GM20000 (cell line): ENCODE data around the gene TARDBP.
"Not testable (repeated sequence)": the region's sequence is repeated elsewhere in the genome, so short reads cannot be mapped to it uniquely, and the experiment has no call there.

Source experiments
- DNase-seq: peaks from one replicate; pipeline ENCODE4 v3.0.0; 2012; ENCODE audit warnings: low spot score
- TF ChIP-seq, protein P1 (sequence below): IDR thresholded peaks from 2 replicates; pipeline ENCODE4 v1.5.1; 2012; ENCODE audit warnings: mild to moderate bottlenecking, control low read depth; ENCODE audit errors: extremely low read depth, missing control alignments

TARDBP gene

DNA sequence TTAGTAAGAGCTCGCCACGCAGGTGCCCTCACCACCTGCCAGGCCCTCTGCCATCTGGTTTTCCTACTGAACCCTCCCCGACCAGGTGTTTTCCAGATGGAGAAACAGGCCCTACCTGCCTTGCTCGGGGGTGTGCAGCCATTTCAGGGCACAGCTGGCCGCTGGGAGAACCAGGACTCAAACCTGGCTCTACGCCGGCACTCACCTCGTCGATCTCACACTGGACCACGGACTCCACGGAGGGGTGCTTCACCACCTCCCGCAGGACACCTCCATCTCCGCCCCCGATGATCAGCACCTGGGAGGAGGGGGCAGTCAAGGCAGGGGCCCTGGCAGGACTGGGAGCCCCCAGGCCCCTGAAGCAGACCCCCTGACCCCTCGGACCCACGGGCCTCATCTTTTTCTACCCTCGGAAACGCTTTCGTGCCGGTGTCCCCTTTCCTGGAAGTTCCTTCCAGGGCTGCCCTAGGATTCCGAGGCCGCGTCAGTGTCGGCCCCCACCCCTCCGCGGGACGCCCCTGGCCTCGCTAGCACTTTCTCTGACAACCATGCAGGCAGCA lies 46.2 kb downstream of the TARDBP start:
- TF ChIP-seq, protein P1, sequence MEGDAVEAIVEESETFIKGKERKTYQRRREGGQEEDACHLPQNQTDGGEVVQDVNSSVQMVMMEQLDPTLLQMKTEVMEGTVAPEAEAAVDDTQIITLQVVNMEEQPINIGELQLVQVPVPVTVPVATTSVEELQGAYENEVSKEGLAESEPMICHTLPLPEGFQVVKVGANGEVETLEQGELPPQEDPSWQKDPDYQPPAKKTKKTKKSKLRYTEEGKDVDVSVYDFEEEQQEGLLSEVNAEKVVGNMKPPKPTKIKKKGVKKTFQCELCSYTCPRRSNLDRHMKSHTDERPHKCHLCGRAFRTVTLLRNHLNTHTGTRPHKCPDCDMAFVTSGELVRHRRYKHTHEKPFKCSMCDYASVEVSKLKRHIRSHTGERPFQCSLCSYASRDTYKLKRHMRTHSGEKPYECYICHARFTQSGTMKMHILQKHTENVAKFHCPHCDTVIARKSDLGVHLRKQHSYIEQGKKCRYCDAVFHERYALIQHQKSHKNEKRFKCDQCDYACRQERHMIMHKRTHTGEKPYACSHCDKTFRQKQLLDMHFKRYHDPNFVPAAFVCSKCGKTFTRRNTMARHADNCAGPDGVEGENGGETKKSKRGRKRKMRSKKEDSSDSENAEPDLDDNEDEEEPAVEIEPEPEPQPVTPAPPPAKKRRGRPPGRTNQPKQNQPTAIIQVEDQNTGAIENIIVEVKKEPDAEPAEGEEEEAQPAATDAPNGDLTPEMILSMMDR, result no peak
- no peak for DNase-seq

DNA sequence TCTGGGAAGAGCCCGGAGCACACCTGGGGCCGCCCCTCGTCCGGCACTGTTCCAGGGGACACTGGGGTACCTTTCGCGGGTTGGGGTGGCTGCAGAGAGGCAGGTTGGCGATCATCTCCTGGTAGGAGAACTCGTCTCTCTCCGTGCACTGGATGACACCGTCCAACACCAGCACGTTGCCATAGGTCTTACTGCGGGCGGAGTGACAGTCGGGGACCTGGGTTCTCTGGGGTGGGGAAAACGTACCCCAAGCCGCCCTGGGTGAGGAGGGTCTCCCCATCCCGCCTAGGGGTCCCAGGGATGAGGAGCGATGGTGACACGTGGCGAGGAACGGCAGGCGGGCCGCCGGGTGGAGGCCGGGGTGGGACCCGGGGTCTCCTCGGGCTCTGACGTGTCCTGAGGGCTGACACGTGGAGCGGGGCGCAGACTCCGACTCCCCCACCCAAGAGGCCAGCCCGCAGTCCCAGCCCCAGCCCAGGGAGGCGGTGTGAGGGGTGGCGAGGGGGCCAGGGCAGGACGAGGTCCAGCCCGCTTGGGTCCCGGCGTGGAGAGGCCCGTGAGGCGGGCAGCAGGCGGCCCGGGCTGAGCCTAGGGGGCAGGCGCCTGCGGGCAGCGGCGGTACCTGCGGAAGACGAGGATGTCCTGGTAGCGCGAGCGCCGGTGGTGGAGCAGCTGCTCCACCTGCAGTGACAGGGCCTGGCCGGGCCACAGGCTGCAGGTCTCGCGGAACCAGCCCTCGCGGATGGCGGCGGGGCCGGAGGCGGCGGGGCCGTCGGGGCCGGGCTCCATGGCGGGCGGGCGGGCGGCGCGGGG lies 46.9 kb downstream of the TARDBP start:
- TF ChIP-seq, protein P1, result no peak
- DNase-seq, result no peak

DNA sequence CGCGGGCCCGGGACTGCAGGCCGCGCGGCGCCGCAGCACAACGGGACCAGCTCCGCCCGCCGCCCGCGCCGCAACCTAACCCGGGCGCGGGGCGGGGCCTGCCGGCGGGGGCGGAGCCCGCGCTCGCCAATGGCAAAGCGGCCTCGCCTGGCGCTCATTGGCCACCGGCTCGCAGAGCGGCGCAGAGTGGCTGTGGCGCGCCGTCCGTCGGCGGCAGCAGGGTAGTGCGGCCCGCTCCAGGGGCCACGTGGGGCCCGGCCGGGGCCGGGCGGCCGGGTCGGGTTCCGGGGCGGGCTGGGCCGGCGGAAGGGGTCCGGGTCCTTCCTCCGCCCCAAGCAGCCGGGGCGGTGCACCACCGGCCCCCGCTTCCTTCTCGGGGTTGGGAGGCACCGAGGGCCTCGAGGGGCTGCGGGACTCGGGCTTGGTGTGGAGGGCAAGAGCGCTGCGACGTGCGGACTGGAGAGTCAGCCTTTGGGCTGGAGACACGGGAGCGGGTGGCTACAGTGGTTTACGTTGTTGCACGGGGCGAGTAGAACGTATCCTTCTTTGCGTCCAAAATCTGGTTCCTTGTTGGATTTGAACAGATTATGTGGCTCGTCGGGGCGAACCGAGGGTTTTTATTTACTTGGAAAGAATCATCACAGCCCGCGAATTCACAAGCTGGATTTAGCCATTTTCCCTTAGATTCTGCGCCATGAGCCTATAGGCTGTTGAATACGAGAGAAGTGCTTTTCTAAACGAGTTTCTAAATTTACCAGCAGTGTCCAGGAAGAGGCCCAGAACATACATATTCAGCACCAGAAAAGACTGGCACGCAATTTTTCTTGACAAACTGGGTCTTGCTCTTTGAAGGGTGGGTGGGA lies 47.7 kb downstream of the TARDBP start, which contains the start of gene SRM:
Gene SRM (minus strand): TSS at position 51 of the 863 bp plus-strand sequence. CDS start 75 bp downstream, outside the sequence.
- DNase-seq, result peak; percentile 100
- TF ChIP-seq, protein P1, result no peak

DNA sequence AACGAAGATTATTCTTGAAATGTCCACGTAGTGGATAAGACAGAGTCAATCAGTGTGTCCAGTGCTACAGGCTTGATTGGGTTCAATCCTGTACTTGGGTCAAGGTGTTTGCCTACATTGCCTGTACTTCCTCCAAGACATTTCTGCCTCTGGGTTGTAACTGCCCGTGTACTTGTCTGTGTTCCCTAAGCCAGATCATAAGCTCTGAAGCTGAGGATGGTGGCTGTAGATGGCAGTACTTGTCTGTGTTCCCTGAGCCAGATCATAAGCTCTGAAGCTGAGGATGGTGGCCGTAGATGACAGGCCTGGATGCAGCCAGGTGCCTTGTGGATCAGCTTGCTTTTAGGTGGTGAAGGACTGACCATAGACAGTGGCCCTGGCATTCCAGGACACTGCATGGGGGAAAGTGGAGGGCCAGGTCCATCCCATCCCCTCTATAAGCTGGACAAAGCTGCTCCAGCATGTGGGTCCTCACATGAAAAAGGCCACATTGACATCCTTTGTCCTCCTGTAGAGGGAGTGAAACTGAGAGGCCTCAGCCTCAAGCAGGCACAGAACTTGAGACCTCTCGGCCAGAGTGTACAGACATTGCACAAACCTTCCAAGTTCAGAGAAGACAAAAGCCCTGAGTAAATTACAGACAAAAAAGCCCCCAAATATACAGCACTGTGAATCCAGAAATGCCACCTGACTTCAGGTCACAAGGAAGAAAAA lies 49.4 kb downstream of the TARDBP start:
- DNase-seq, result no peak
- TF ChIP-seq, protein P1, result no peak

DNA sequence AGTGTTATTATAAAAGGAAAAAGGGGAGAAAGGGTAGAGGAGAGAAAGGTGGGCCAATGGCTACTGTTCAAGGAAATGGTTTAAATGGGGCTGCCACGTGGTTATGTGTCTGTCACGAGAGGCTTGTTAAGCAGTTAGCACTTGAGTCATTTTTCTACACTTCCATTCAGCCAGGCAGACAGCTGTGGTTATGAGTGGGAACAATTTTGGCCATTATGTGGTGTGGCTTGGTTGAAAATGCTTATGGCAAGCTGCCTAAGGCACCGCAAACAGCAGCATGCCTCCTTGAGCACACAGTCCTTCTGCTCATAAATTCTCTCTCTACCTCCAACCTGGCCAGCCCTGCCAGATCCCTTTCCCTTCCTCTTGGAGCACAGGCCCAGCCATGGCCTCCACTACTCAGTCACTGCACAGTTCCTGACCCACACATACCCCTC lies 50.5 kb downstream of the TARDBP start:
- TF ChIP-seq, protein P1, result no peak
- DNase-seq, result peak; percentile 74

DNA sequence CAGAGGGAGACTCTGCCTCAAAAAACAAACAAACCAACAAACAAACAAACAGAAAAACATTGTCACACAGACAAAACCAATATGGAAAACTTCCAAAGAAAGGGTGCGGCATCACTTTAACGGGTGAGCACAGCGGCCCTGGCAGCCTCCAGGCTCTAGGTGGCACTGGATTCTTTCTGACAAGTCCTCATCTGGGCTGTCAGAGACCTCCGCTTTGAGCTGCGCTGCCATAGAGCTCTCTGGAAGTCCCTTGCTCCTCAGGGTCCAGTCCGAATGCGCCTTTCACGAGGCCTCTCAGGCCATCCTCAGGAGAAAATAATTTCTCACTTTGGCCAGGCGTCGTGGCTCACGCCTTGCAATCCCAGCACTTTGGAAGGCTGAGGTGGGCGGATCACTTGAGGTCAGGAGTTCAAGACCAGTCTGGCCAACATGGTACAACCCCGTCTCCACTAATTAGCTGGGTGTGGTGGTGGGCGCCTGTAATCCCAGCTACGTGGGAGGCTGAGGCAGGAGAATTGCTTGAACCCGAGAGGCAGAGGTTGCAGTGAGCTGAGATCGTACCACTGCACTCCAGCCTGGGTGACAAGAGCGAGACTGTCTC lies 51.6 kb downstream of the TARDBP start:
- TF ChIP-seq, protein P1, result peak; percentile 5
- DNase-seq, result not testable (repeated sequence)
